Endodermal cell (in vitro differentiated cells): Measurements from ENCODE around the gene PXDN. TPM values are rescaled to one million over a fixed set of nuclear protein-coding genes. Genes with fewer than 3 reads are reported as not detected.

Experiments used
- DNase-seq: peaks from one replicate; pipeline ENCODE4 v3.0.0-alpha.2; 2017
- H3K27ac ChIP-seq: 2 replicates; pipeline ENCODE4 v1.5.1; 2013; ENCODE audit warnings: mild to moderate bottlenecking, low read depth, low read length, moderate library complexity
- H3K27me3 ChIP-seq: 2 replicates; pipeline ENCODE4 v1.6.1; 2013; ENCODE audit warnings: mild to moderate bottlenecking, low read length, moderate library complexity; ENCODE audit not compliant: insufficient read depth, control insufficient read depth, poor library complexity, severe bottlenecking
- H3K36me3 ChIP-seq: 2 replicates; pipeline ENCODE4 v1.7.0; 2013; ENCODE audit warnings: mild to moderate bottlenecking, low read length, moderate library complexity; ENCODE audit not compliant: control insufficient read depth, insufficient read depth
- H3K4me1 ChIP-seq: one replicate; pipeline ENCODE4 v1.7.0; 2013; ENCODE audit warnings: low read length; ENCODE audit not compliant: control insufficient read depth, insufficient read depth
- H3K4me3 ChIP-seq: 2 replicates; pipeline ENCODE4 v1.5.1; 2013; ENCODE audit warnings: mild to moderate bottlenecking, low read length, moderate library complexity
- H3K9ac ChIP-seq: 2 replicates; pipeline ENCODE4 v1.6.1; 2013; ENCODE audit warnings: mild to moderate bottlenecking, low read length, moderate library complexity; ENCODE audit not compliant: poor library complexity, severe bottlenecking; ENCODE audit errors: extremely low read depth
- H3K9me3 ChIP-seq: 2 replicates; pipeline ENCODE4 v1.6.1; 2013; ENCODE audit warnings: mild to moderate bottlenecking, low read length, moderate library complexity; ENCODE audit not compliant: control insufficient read depth
- H3K27ac Mint-ChIP-seq: 2 replicates; pipeline ENCODE4 v1.8.0; 2020; ENCODE audit warnings: mixed read lengths
- H3K27me3 Mint-ChIP-seq: 2 replicates; pipeline ENCODE4 v1.8.0; 2021; ENCODE audit warnings: mild to moderate bottlenecking, mixed read lengths; ENCODE audit not compliant: insufficient read depth
- H3K36me3 Mint-ChIP-seq: 2 replicates; pipeline ENCODE4 v1.8.0; 2020; ENCODE audit warnings: low read depth, mixed read lengths
- H3K4me1 Mint-ChIP-seq: 2 replicates; pipeline ENCODE4 v1.8.0; 2020; ENCODE audit warnings: mixed read lengths
- H3K4me3 Mint-ChIP-seq: 2 replicates; pipeline ENCODE4 v1.8.0; 2020; ENCODE audit warnings: mild to moderate bottlenecking, moderate library complexity, mixed read lengths
- H3K9me3 Mint-ChIP-seq: 2 replicates; pipeline ENCODE4 v1.8.0; 2020; ENCODE audit warnings: mild to moderate bottlenecking, mixed read lengths
- CTCF ChIP-seq: fragments of 200-600 bp; sonication (generic); conservative IDR thresholded peaks from 2 replicates; pipeline ENCODE4 v1.5.0; 2021; ENCODE audit warnings: antibody characterized with exemption, mild to moderate bottlenecking
- WGBS, 2 experiments: methylation state at CpG; one replicate each; pipeline versions ENCODE4 v1.1.5 to v1.1.7; 2013; ENCODE audit warnings: missing lambda C conversion rate in 2 of 2, mixed read lengths in 1 of 2; ENCODE audit not compliant: insufficient coverage in 1 of 2, insufficient read length in 1 of 2; 5-methylcytosine and 5-hydroxymethylcytosine counted together
- total RNA-seq, 2 donors: library from RNA; stranded (reverse); fragmentation: NEBNext Ultra II Directional in 1 of 2; extraction: Animal tissue kit (Norgen Biotek cat#: 25700) in 1 of 2; gene quantifications; 2 replicates in 1 of 2; 3 replicates in 1 of 2; pipeline ENCODE4 v1.2.1, GENCODE V29; 2021

The PXDN gene
- total RNA-seq, 2 donors from 2014 or later = 212 to 247 TPM

- Histone ChIP-seq H3K27ac (no peak overlapping the region), H3K4me3 (no peak overlapping the region), H3K9me3 (no peaks in the 10 kb centered on the region), H3K4me1 (peaks cover 13% of the 10 kb centered on the region), H3K36me3 (peaks cover 76% of the 10 kb centered on the region), H3K27me3 (no peaks in the 10 kb centered on the region), H3K9ac (no peak overlapping the region)
- Mint-ChIP-seq H3K4me1 (peaks cover 14% of the 10 kb centered on the region), H3K27ac (no peak overlapping the region), H3K36me3 (peaks cover 85% of the 10 kb centered on the region), H3K4me3 (no peak overlapping the region), H3K27me3 (no peaks in the 10 kb centered on the region), H3K9me3 (peaks cover 3% of the 10 kb centered on the region)
- TF ChIP-seq CTCF = no peak
- 92 to 95% methylated on average over 13 to 18 of the region's 18 CpGs for WGBS, 2 experiments
- peak; percentile 28 for DNase-seq
These were observed 71.0 kb downstream of the PXDN start for GRCh38 chr2:1673160-1673944.

GRCh38 chr2:1672738-1673137 is 71.6 kb downstream of the PXDN start:
- H3K4me3 Mint-ChIP-seq = no peak overlapping the region
- no peaks in the 10 kb centered on the region for H3K9me3 ChIP-seq
- H3K4me1 ChIP-seq = peaks cover 13% of the 10 kb centered on the region
- H3K27ac Mint-ChIP-seq = no peak overlapping the region
- DNase-seq = peak; percentile 41
- no peak for TF ChIP-seq CTCF
- H3K36me3 Mint-ChIP-seq = peaks cover 85% of the 10 kb centered on the region
- 93 to 97% methylated on average over 5 of the region's 5 CpGs for WGBS, 2 experiments
- no peaks in the 10 kb centered on the region for H3K27me3 Mint-ChIP-seq
- H3K9ac ChIP-seq = peak overlapping the region; percentile 7
- H3K27me3 ChIP-seq = no peaks in the 10 kb centered on the region
- H3K4me1 Mint-ChIP-seq = peaks cover 14% of the 10 kb centered on the region
- H3K4me3 ChIP-seq = no peak overlapping the region
- peaks cover 70% of the 10 kb centered on the region for H3K36me3 ChIP-seq
- H3K27ac ChIP-seq = no peak overlapping the region
- peaks cover 3% of the 10 kb centered on the region for H3K9me3 Mint-ChIP-seq

- no peak overlapping the region for H3K4me3 ChIP-seq
- H3K4me3 Mint-ChIP-seq = no peak overlapping the region
- peaks cover 14% of the 10 kb centered on the region for H3K4me1 Mint-ChIP-seq
- H3K27me3 Mint-ChIP-seq = no peaks in the 10 kb centered on the region
- no peaks in the 10 kb centered on the region for H3K9me3 ChIP-seq
- peaks cover 83% of the 10 kb centered on the region for H3K36me3 Mint-ChIP-seq
- H3K27ac Mint-ChIP-seq = no peak overlapping the region
- peaks cover 67% of the 10 kb centered on the region for H3K36me3 ChIP-seq
- peaks cover 13% of the 10 kb centered on the region for H3K4me1 ChIP-seq
- no peak overlapping the region for H3K9ac ChIP-seq
- 96 to 100% methylated on average over 2 to 3 of the region's 3 CpGs for WGBS, 2 experiments
- no peak overlapping the region for H3K27ac ChIP-seq
- DNase-seq = peak; percentile 37
- H3K27me3 ChIP-seq = no peaks in the 10 kb centered on the region
- TF ChIP-seq CTCF = no peak
- peaks cover 3% of the 10 kb centered on the region for H3K9me3 Mint-ChIP-seq
These were observed 72.4 kb downstream of the PXDN start for GRCh38 chr2:1671916-1672315.
